ENCODE results near the gene LIPE.

Gene LIPE

DNA sequence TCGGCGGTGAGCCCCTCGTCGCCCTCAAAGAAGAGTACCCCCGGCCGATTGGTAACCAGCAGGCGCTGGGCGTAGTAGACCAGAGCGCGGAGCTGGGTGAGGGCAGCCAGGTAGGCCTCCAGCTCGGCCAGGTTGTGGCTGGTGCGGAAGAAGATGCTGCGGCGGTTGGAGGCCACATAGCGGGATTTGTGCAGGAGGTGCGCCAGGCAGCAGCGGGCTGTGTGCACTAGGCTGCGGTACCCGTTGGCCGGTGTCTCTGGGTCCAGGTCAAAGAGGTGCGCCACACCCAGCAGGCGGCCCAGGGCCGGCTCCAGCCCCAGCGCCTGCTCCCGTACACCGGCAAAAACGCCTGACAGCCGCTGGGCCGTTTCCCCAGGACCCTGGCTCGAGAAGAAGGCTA lies 16.8 kb downstream of the LIPE start:
- DNase-seq = no peak

DNA sequence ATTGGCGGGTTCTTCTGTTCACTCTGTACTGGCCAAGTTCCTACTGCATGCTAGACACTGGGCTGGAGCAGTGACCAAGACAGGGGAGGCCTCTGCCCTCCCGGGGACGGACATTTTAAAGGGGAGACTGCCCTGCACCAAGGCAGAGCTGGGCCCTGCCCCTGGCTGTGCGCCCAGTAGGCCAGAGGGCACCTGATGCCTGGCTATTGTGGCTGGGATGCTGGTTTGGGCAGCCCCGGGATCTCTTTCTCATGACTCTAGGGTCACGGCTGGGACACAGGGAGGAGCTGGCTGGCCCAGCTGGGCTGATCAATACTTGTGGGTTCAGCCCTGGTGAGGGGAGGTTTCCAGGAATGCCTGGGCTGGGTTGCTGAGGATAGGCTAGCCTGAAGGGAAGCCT lies 17.7 kb downstream of the LIPE start:
- no peak for DNase-seq

- DNase-seq = no peak
These were observed 19.4 kb downstream of the LIPE start for GRCh38 chr19:42407816-42408175.

DNA sequence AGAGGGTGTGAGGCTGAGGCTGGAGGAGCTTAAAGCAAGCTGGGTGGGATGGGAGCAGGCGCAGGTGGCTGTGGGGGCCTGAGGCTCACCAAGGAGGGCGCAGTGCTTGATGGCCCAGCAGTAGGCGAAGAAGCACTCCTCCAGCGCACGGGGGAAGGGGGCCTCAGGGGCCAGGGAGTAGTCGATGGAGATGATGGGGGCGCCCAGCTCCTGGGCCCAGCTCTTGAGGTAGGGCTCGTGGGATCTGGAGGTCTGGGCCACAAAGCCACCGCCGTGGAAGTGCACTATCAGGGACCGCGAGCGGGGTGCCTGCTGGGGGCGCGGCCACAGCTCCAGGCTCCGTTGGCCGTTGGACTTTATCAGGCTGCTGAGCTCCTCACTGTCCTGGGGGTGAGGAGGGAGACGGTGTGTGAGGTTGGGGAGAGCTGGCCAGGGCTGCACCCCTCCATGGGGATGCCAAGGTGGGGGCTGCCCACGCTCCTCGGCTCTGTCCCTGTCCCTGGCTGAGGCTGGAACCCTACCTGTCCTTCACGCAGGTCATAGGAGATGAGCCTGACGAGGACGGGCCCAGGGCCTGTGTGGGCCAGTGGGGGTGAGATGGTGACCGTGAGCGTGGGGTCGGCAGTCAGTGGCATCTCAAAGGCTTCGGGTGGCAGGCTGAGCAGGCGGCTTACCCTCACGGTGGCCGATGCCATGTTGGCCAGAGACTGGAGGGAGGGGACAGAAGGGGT lies 19.9 kb downstream of the LIPE start:
- no peak for DNase-seq

GRCh38 chr19:42406111-42406510 lies 21.1 kb downstream of the LIPE start:
- DNase-seq = no peak

- no peak for DNase-seq
These were observed 23.6 kb downstream of the LIPE start for GRCh38 chr19:42403586-42403985.

- no peak for DNase-seq
These were observed 24.6 kb downstream of the LIPE start for GRCh38 chr19:42402376-42403116.

- peak; percentile 76 to 90 (median 81) for DNase-seq
These were observed 25.6 kb downstream of the LIPE start for GRCh38 chr19:42401365-42402303.

DNA sequence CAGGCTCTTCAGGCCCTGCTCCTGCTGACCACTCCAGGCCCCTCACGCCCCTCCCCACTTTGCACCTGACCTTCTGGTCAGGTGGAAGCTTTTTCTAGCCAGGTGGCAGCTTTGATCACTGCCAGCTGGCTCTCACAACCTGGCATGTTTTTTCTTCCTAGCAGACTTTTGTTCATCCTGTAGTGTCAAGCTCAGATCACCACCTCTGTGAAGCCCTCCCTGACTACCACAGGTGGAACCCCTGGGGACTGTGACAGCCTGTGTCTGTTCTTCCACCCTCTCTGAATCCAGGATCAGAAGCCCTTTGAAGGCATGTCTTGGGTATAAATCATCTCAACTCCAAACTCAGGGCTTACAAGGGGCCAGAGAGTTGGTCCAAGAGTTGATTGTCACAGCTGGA lies 26.8 kb downstream of the LIPE start:
- no peak for DNase-seq

GRCh38 chr19:42397263-42398166 lies 29.7 kb downstream of the LIPE start:
- DNase-seq = peak in 2 of 3 donors; percentile 17 to 20

- DNase-seq = peak; percentile 97 to 98 (median 98)
These were observed 30.6 kb downstream of the LIPE start for GRCh38 chr19:42396381-42397262.

DNA sequence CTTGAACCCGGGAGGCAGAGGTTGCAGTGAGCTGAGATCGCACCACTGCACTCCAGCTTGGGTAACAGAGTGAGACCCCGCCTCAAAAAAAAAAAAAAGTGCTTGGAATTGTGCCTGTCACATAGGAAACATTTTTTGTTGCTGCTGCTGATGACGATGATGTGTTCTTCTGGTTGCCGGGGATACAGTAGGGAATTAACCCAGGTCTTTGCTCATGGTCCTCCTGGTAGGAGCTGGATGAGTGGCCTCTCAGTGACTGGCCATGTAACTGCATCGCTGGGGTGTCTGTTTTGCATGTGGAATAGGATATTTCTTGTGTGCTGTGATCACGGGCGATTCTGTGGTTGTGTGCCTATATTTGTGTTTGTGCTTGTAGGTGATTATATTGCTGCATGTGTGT lies 32.4 kb downstream of the LIPE start:
- no peak for DNase-seq

- no peak for DNase-seq
These were observed 35.0 kb downstream of the LIPE start for GRCh38 chr19:42392165-42392564.

- no peak for DNase-seq
These were observed 37.3 kb downstream of the LIPE start, which contains the start of gene CNFN for GRCh38 chr19:42389899-42390298. CNFN (minus strand) TSS chr19:42390297; CDS start chr19:42389037, 1,260 bp downstream.

GRCh38 chr19:42388851-42389489 lies 38.2 kb downstream of the LIPE start:
- DNase-seq = no peak

- DNase-seq = peak; percentile 72 to 82 (median 74)
These were observed 40.0 kb downstream of the LIPE start for GRCh38 chr19:42386974-42387707.

DNA sequence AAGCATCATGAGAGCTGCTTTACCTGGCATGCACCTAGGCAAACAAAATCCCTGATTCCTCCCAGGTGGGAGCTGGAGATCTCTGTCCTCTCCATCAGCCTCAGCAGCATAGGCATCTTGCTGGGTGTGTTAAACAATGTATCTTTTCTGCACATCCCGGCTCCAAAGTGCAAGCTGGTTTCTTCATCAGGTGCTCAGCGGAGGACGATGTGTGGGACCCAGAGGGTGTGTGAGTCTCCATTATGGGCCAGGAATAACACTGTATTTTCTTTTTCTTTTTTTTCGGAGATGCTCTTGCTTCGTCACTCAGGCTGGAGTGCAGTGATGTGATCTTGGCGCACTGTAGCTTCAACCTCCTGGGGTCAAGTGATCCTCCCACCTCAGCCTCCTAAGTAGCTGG lies 47.0 kb downstream of the LIPE start:
- no peak for DNase-seq

- DNase-seq = no peak
These were observed 48.7 kb downstream of the LIPE start for GRCh38 chr19:42378225-42379215.

- DNase-seq = no peak
These were observed 51.0 kb downstream of the LIPE start for GRCh38 chr19:42376177-42376555.

All from suppressor macrophage treated with lipopolysaccharide for 1 hour (primary cell).